Upper lobe of left lung (tissue), 4 donors: Measurements from ENCODE around the gene FETUB.

Source experiments
- CTCF ChIP-seq, 6 experiments: fragments of 450-650 bp in 4 of 6; fragments of 200-600 bp in 2 of 6; sonication (generic) in 2 of 6; IDR thresholded peaks; one replicate each; pipeline ENCODE4 v1.5.1; 2016 to 2019; ENCODE audit warnings: antibody characterized with exemption in 6 of 6
- EP300 ChIP-seq, 4 donors: sonication (generic); formaldehyde crosslinking; IDR thresholded peaks; one replicate each; pipeline ENCODE4 v1.5.1; 2017; ENCODE audit warnings: antibody characterized with exemption in 4 of 4, control low read depth in 2 of 4
- POLR2AphosphoS5 ChIP-seq, 2 donors: sonication (generic); formaldehyde crosslinking; IDR thresholded peaks; one replicate each; pipeline ENCODE4 v1.5.1; 2017; ENCODE audit warnings: antibody characterized with exemption in 2 of 2

GRCh38 chr3:186640473-186640818, 247 bp downstream of the FETUB start:
- no peak for TF ChIP-seq CTCF (IDR thresholded peaks at IDR 0.05)
- no peak for TF ChIP-seq POLR2AphosphoS5 (IDR thresholded peaks at IDR 0.05)
- no peak for TF ChIP-seq EP300 (IDR thresholded peaks at IDR 0.05)
